B cell (primary cell): ENCODE measurements around the gene STT3B. TPM values are rescaled to one million over a fixed set of nuclear protein-coding genes. Genes with fewer than 3 reads are reported as not detected.

ENCODE experiments used
- ATAC-seq: fragments of 200-7000 bp; cut with Tn5 transposase; one replicate; pipeline ENCODE4 v1.10.0; 2021; ENCODE audit warnings: low read depth, mild to moderate bottlenecking, moderate number of reproducible peaks, moderate library complexity
- CTCF ChIA-PET: fragments of 350-600 bp; sonication (Branson Sonifier 250); formaldehyde crosslinking; loops from one replicate; lab custom pipeline; 2021; ENCODE audit warnings: antibody characterized with exemption, inconsistent platforms; lab: Charles Lee
- POLR2A ChIA-PET: fragments of 350-600 bp; sonication (Branson Sonifier 250); formaldehyde crosslinking; loops from one replicate; lab custom pipeline; 2021; ENCODE audit warnings: antibody characterized with exemption; lab: Charles Lee
- DNase-seq: peaks from one replicate; pipeline ENCODE4 v3.0.0; 2013
- H2AFZ ChIP-seq: 2 replicates; pipeline ENCODE4 v1.6.1; 2012; ENCODE audit warnings: mild to moderate bottlenecking, low read depth, low read length; ENCODE audit not compliant: insufficient read depth, poor library complexity, severe bottlenecking
- H3K27ac ChIP-seq, 2 donors: 1 replicate in 1 of 2; 2 replicates in 1 of 2; pipeline ENCODE4 v1.5.1; 2012 to 2013; ENCODE audit warnings: low read length in 2 of 2, mild to moderate bottlenecking in 2 of 2, moderate library complexity in 1 of 2
- H3K27me3 ChIP-seq, 4 experiments: fragments of 200-600 bp in 1 of 4; sonication (generic) in 1 of 4; replicated peaks in 1 of 4; 1 replicate in 2 of 4; 2 replicates in 2 of 4; pipeline versions ENCODE4 v1.6.1 to v1.7.0; 2013 to 2016; ENCODE audit warnings: low read length in 3 of 4, mild to moderate bottlenecking in 2 of 4, mixed read lengths in 1 of 4, moderate library complexity in 1 of 4; ENCODE audit not compliant: insufficient read depth in 4 of 4, control insufficient read depth in 3 of 4; ENCODE audit errors: control extremely low read depth in 1 of 4
- H3K36me3 ChIP-seq, 2 experiments: replicated peaks in 1 of 2; 1 replicate in 1 of 2; 2 replicates in 1 of 2; pipeline versions ENCODE4 v1.6.1 to v1.7.1; 2013; ENCODE audit warnings: low read length in 1 of 2; ENCODE audit not compliant: insufficient read depth in 2 of 2, control insufficient read depth in 1 of 2; ENCODE audit errors: control extremely low read depth in 1 of 2, extremely low read depth in 1 of 2
- H3K4me1 ChIP-seq, 2 donors: fragments of 200-600 bp in 1 of 2; sonication (generic) in 1 of 2; 1 replicate in 1 of 2; 2 replicates in 1 of 2; pipeline versions ENCODE4 v1.5.1 to v1.6.1; 2013 to 2017; ENCODE audit warnings: low read length in 2 of 2; ENCODE audit not compliant: control insufficient read depth in 2 of 2, insufficient read depth in 2 of 2
- H3K4me2 ChIP-seq: replicated peaks from 2 replicates; pipeline ENCODE3; 2012; ENCODE audit warnings: mild to moderate bottlenecking, low read depth, low read length; ENCODE audit not compliant: poor library complexity, severe bottlenecking
- H3K4me3 ChIP-seq, 5 experiments: fragments of 200-600 bp in 1 of 5; sonication (generic) in 1 of 5; 1 replicate in 3 of 5; 2 replicates in 2 of 5; pipeline versions ENCODE4 v1.5.1 to v1.7.0; 2011 to 2016; ENCODE audit warnings: low read length in 4 of 5, mild to moderate bottlenecking in 4 of 5, low read depth in 2 of 5, control low read depth in 1 of 5, moderate library complexity in 1 of 5; ENCODE audit not compliant: insufficient read depth in 1 of 5; ENCODE audit errors: control extremely low read depth in 1 of 5, extremely low read depth in 1 of 5
- H3K79me2 ChIP-seq: fragments of 200-600 bp; sonication (generic); one replicate; pipeline ENCODE4 v1.6.0; 2016; ENCODE audit warnings: low read length; ENCODE audit not compliant: control insufficient read depth, insufficient read depth
- H3K9ac ChIP-seq: fragments of 200-600 bp; sonication (generic); 2 replicates; pipeline ENCODE4 v1.6.1; 2017; ENCODE audit warnings: mild to moderate bottlenecking, low read length, moderate library complexity
- H3K9me3 ChIP-seq, 3 donors: one replicate each; pipeline versions ENCODE4 v1.6.1 to v1.7.1; 2013; ENCODE audit warnings: low read length in 2 of 3; ENCODE audit not compliant: control insufficient read depth in 2 of 3, insufficient read depth in 1 of 3; ENCODE audit errors: control extremely low read depth in 1 of 3
- H4K20me1 ChIP-seq: 2 replicates; pipeline ENCODE4 v1.6.0; 2012; ENCODE audit warnings: mild to moderate bottlenecking, low read length; ENCODE audit not compliant: insufficient read depth, control insufficient read depth, poor library complexity, severe bottlenecking
- H3K27ac Mint-ChIP-seq: one replicate; pipeline ENCODE4 v1.8.0; 2021; ENCODE audit warnings: mixed read lengths
- H3K27me3 Mint-ChIP-seq: one replicate; pipeline ENCODE4 v1.8.0; 2021; ENCODE audit warnings: mixed read lengths
- H3K4me1 Mint-ChIP-seq: one replicate; pipeline ENCODE4 v1.8.0; 2021; ENCODE audit warnings: mixed read lengths
- H3K4me3 Mint-ChIP-seq: one replicate; pipeline ENCODE4 v1.8.0; 2021; ENCODE audit warnings: mixed read lengths
- H3K9me3 Mint-ChIP-seq: one replicate; pipeline ENCODE4 v1.8.0; 2022; ENCODE audit warnings: mixed read lengths; ENCODE audit not compliant: insufficient read depth
- CTCF ChIP-seq: fragments of 200-600 bp; IDR thresholded peaks from one replicate; pipeline ENCODE4 v1.8.0; 2022; ENCODE audit warnings: antibody characterized with exemption, mild to moderate bottlenecking
- EZH2 ChIP-seq: IDR thresholded peaks from 2 replicates; pipeline ENCODE4 v1.6.1; 2012; ENCODE audit warnings: borderline replicate concordance, low read depth, mild to moderate bottlenecking, moderate library complexity, low read length; ENCODE audit not compliant: insufficient read depth, poor library complexity, severe bottlenecking
- WGBS: methylation state at CpG from one replicate; pipeline ENCODE4 v1.1.5; 2013; ENCODE audit warnings: missing lambda C conversion rate; ENCODE audit not compliant: insufficient coverage; 5-methylcytosine and 5-hydroxymethylcytosine counted together
- intact Hi-C: fragments of 100-400 bp; cut with micrococcal nuclease; formaldehyde crosslinking; loops from one replicate; pipeline ENCODE4 v1.10.0; 2022
- polyA plus RNA-seq: library from polyadenylated mRNA; depleted of rRNA; stranded (reverse); fragments of >200 nt; gene quantifications from 2 replicates; pipeline ENCODE4 v1.2.3, GENCODE V29; 2012
- total RNA-seq, 2 donors: library from RNA; stranded (reverse); fragments of 120-200 nt in 1 of 2; gene quantifications; 1 replicate in 1 of 2; 2 replicates in 1 of 2; pipeline versions ENCODE4 v1.2.3 to v1.2.4, GENCODE V29; 2013 to 2022

The STT3B gene
- total and polyA plus RNA-seq, 2 donors (not counting 1 experiment from before 2014, with no cell fraction given): 35.4 to 79.2 TPM

GRCh38 chr3:31515486-31516284 lies 17.0 kb upstream of the STT3B start:
- TF ChIP-seq CTCF (no peak), EZH2 (no peak)
- Mint-ChIP-seq H3K27me3 (peaks cover 7% of the 10 kb centered on the region), H3K9me3 (no peaks in the 10 kb centered on the region), H3K4me1 (no peaks in the 10 kb centered on the region), H3K4me3 (no peak overlapping the region), H3K27ac (no peak overlapping the region)
- POLR2A ChIA-PET: interaction anchor here (1.3 kb wide), 1 partner anchor 16 kb away, joined by 3 read pairs; no protein-coding TSS in a partner anchor
- Histone ChIP-seq H3K79me2 (no peaks in the 10 kb centered on the region), H3K27ac (no peak overlapping the region), H3K36me3 (no peaks in the 10 kb centered on the region), H2AFZ (no peak overlapping the region), H3K4me1 (no peaks in the 10 kb centered on the region), H4K20me1 (no peaks in the 10 kb centered on the region), H3K4me3 (no peak overlapping the region), H3K27me3 (no peaks in the 10 kb centered on the region), H3K4me2 (no peak overlapping the region), H3K9me3 (no peaks in the 10 kb centered on the region), H3K9ac (no peak overlapping the region)
- intact Hi-C loops: no loop called here
- CTCF ChIA-PET: interaction anchor here (1.4 kb wide), 1 partner anchor 21 kb away, joined by 3 read pairs; no protein-coding TSS in a partner anchor
- DNase-seq: no peak
- ATAC-seq: no peak
- 100% methylated on average over 1 of the region's 2 CpGs for WGBS

- ChIA-PET CTCF (no interaction called here), POLR2A (interaction anchor here (1.3 kb wide), 1 partner anchor 15 kb away, joined by 3 read pairs; no protein-coding TSS in a partner anchor)
- ATAC-seq (no peak), DNase-seq (no peak)
- no peaks in the 10 kb centered on the region for H3K9me3 ChIP-seq
- intact Hi-C loops: no loop called here
- Mint-ChIP-seq H3K4me3 (no peak overlapping the region), H3K9me3 (no peaks in the 10 kb centered on the region), H3K4me1 (peaks cover 3% of the 10 kb centered on the region), H3K27ac (no peak overlapping the region), H3K27me3 (peaks cover 4% of the 10 kb centered on the region)
- no peak overlapping the region for H3K9ac ChIP-seq
- WGBS: 75% methylated on average over 2 of the region's 3 CpGs
- no peak overlapping the region for H3K27ac ChIP-seq
- no peaks in the 10 kb centered on the region for H4K20me1 ChIP-seq
- H3K36me3 ChIP-seq: no peaks in the 10 kb centered on the region
- no peak overlapping the region for H3K4me3 ChIP-seq
- no peaks in the 10 kb centered on the region for H3K27me3 ChIP-seq
- no peak overlapping the region for H2AFZ ChIP-seq
- H3K4me2 ChIP-seq: no peak overlapping the region
- H3K4me1 ChIP-seq: peaks cover 0 to under 1% of the 10 kb centered on the region in 2 donors
- no peaks in the 10 kb centered on the region for H3K79me2 ChIP-seq
- TF ChIP-seq CTCF: no peak
- TF ChIP-seq EZH2: no peak
Measured at GRCh38 chr3:31516757-31517156, 16.0 kb upstream of the STT3B start.
